ENCODE data around the gene WDR64.

GRCh38 chr1:241684108-241684507, 32.0 kb downstream of the WDR64 start:
- no peak for TF ChIP-seq CTCF (IDR thresholded peaks at IDR 0.05)
- no peak for TF ChIP-seq EP300 (IDR thresholded peaks at IDR 0.05)
- no peak for TF ChIP-seq POLR2A (IDR thresholded peaks at IDR 0.05)

Data from sigmoid colon (tissue), 4 donors.